ENCODE data around the gene RPP38. TPM values are rescaled to one million over a fixed set of nuclear protein-coding genes. Genes with fewer than 3 reads are reported as not detected.

The RPP38 gene
- total and polyA plus RNA-seq, 2 of the 13 experiments (the other 11 are each of a cell fraction or from before 2014, with no cell fraction given), result 11.7 to 16.4 TPM

DNA sequence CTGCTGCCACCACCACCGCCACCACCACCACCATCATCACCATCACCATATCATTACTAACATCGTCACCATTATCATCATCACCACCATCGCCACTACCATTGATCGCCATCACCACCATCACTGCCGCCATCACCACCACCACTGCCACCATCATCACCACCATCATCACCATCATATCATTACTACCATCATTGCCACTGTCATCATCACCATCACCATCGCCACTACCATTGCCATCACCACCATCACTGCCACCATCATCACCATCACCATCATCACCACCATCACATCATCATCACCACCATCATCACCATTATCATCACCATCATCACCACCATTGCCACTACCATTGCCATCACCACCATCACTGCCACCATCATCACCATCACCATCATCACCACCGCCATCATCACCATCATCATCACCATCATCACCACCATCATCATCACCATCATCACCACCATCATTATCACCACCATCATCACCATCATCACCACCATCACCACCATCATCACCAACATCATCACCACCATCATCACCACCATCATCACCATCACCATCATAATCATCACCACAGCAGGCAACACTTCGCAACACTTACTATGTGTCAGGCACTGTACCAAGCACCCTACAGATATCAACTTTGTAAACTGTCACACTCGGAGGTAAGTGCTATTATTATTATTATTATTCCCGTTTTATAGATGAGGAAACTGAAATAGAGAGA lies 52.1 kb downstream of the RPP38 start:
- Histone ChIP-seq H2AFZ (ENCODE audit: low read length) (no peak overlapping the region), H3K9ac (ENCODE audit: insufficient read depth, low read depth, low read length) (no peak overlapping the region), H3K27me3 (ENCODE audit: control insufficient read depth in 1 of 2, insufficient read depth in 2 of 2, low read length in 2 of 2) (no peaks in the 10 kb centered on the region), H3K4me1 (ENCODE audit: insufficient read depth, low read length) (peaks cover 44% of the 10 kb centered on the region), H3K79me2 (ENCODE audit: insufficient read depth, low read length) (peaks cover 68% of the 10 kb centered on the region), H4K20me1 (ENCODE audit: insufficient read depth, low read length) (no peaks in the 10 kb centered on the region), H3K36me3 (replicated peaks in 1 of 2; ENCODE audit: control insufficient read depth in 1 of 2, insufficient read depth in 2 of 2, low read length in 2 of 2) (no peaks in the 10 kb centered on the region; a peak in 1 of 5 replicates), H3K27ac (ENCODE audit: extremely low read length, insufficient read depth, low read length) (no peak overlapping the region), H3K4me3 (replicated peaks in 1 of 3; ENCODE audit: insufficient read depth in 1 of 3, low read depth in 2 of 3, low read length in 3 of 3) (no peak overlapping the region), H3K9me3 (ENCODE audit: low read length) (no peaks in the 10 kb centered on the region), H3K4me2 (ENCODE audit: low read depth, low read length) (no peak overlapping the region)
- intact Hi-C loops (cut with micrococcal nuclease; ENCODE audit: unreplicated experiment) (no loop called here), in situ Hi-C loops (cut with HindIII; ENCODE audit: extremely low pct_ligation_motif_present, low pct_unique_long_range_greater_than_20kb) (no loop called here)
- no TSS peak for BruUV-seq (replicated peaks)
- no peak for DNase-seq (ENCODE audit: low spot score)
- FAIRE-seq, result no peak
- ChIA-PET CTCF (ENCODE audit: low intra/inter-chr PET ratio, low total read pairs) (no interaction called here), POLR2A (no interaction called here)
- no peak for TF ChIP-seq HDAC1 (CRISPR knock-in tag; IDR thresholded peaks at IDR 0.05)
- TF ChIP-seq, protein P1, sequence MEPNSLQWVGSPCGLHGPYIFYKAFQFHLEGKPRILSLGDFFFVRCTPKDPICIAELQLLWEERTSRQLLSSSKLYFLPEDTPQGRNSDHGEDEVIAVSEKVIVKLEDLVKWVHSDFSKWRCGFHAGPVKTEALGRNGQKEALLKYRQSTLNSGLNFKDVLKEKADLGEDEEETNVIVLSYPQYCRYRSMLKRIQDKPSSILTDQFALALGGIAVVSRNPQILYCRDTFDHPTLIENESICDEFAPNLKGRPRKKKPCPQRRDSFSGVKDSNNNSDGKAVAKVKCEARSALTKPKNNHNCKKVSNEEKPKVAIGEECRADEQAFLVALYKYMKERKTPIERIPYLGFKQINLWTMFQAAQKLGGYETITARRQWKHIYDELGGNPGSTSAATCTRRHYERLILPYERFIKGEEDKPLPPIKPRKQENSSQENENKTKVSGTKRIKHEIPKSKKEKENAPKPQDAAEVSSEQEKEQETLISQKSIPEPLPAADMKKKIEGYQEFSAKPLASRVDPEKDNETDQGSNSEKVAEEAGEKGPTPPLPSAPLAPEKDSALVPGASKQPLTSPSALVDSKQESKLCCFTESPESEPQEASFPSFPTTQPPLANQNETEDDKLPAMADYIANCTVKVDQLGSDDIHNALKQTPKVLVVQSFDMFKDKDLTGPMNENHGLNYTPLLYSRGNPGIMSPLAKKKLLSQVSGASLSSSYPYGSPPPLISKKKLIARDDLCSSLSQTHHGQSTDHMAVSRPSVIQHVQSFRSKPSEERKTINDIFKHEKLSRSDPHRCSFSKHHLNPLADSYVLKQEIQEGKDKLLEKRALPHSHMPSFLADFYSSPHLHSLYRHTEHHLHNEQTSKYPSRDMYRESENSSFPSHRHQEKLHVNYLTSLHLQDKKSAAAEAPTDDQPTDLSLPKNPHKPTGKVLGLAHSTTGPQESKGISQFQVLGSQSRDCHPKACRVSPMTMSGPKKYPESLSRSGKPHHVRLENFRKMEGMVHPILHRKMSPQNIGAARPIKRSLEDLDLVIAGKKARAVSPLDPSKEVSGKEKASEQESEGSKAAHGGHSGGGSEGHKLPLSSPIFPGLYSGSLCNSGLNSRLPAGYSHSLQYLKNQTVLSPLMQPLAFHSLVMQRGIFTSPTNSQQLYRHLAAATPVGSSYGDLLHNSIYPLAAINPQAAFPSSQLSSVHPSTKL (CRISPR knock-in tag; IDR thresholded peaks at IDR 0.05), result no peak
- 0 out of 2 replicates have a peak, but pooled peaks have one; percentile 4 for TF ChIP-seq ATF7 (IDR thresholded peaks at IDR 0.05)
- TF ChIP-seq ATF7 (CRISPR knock-in tag; IDR thresholded peaks at IDR 0.05), result no peak
- TF ChIP-seq CREB1 (IDR thresholded peaks at IDR 0.05), result peak; percentile 90
- no peak for TF ChIP-seq CREB1 (CRISPR knock-in tag; IDR thresholded peaks at IDR 0.05)
- TF ChIP-seq ELF1 (CRISPR knock-in tag; IDR thresholded peaks at IDR 0.05), result no peak
- 89% methylated on average over 10 of the region's 10 CpGs for WGBS (ENCODE audit: low lambda C conversion rate)
- ATAC-seq, result no peak
